ENCODE measurements around the gene ZSCAN22. TPM values are rescaled to one million over a fixed set of nuclear protein-coding genes. Genes with fewer than 3 reads are reported as not detected.

Gene ZSCAN22
- polyA plus RNA-seq, 4 donors = 0.67 to 3.2 (median 1.0) TPM

GRCh38 chr19:58351558-58351878 is 24.7 kb downstream of the ZSCAN22 start:
- H3K4me3 ChIP-seq (ENCODE audit: low read depth in 1 of 3, low read length in 3 of 3) = no peak overlapping the region
- no peak for FAIRE-seq

GRCh38 chr19:58351990-58352755 is 25.4 kb downstream of the ZSCAN22 start:
- H3K4me1 ChIP-seq (ENCODE audit: control insufficient read depth in 3 of 3, insufficient read depth in 2 of 3, low read depth in 1 of 3, low read length in 2 of 3) = peaks cover 0 to 11% (median 3%) of the 10 kb centered on the region in 3 donors
- WGBS, 3 donors = 86 to 87% (median 87%) methylated on average over 23 of the region's 23 CpGs

More at GRCh38 chr19:58351558-58351878, 24.7 kb downstream of the ZSCAN22 start:
- 78 to 88% (median 86%) methylated on average over 8 to 9 of the region's 9 CpGs for WGBS, 3 donors
- Histone ChIP-seq H3K9me3 (ENCODE audit: control insufficient read depth in 2 of 2, insufficient read depth in 1 of 2, low read depth in 1 of 2, low read length in 1 of 2) (no peaks in the 10 kb centered on the region), H3K27me3 (ENCODE audit: control insufficient read depth in 3 of 3, insufficient read depth in 3 of 3, low read length in 3 of 3) (peaks cover 0 to 92% (median 3%) of the 10 kb centered on the region in 3 donors), H3K27ac (ENCODE audit: low read depth in 1 of 3, low read length in 2 of 3) (no peak overlapping the region), H3K36me3 (ENCODE audit: control insufficient read depth in 3 of 3, insufficient read depth in 2 of 3, low read depth in 1 of 3, low read length in 3 of 3) (peaks cover 0 to 2% (median 0%) of the 10 kb centered on the region in 3 donors), H3K4me1 (ENCODE audit: control insufficient read depth in 3 of 3, insufficient read depth in 2 of 3, low read depth in 1 of 3, low read length in 2 of 3) (peaks cover 0 to 5% (median 0%) of the 10 kb centered on the region in 3 donors)
- no peak for DNase-seq

GRCh38 chr19:58352760-58353671 is 26.2 kb downstream of the ZSCAN22 start, which contains the start of gene A1BG:
Gene A1BG, minus strand, starts transcription at chr19:58353492. Its CDS starts 55 bp downstream, at chr19:58353437.
- H3K36me3 ChIP-seq (ENCODE audit: control insufficient read depth in 3 of 3, insufficient read depth in 2 of 3, low read depth in 1 of 3, low read length in 3 of 3) = peaks cover 0 to 2% (median 0%) of the 10 kb centered on the region in 3 donors
- H3K27ac ChIP-seq (ENCODE audit: low read depth in 1 of 3, low read length in 2 of 3) = no peak within 1 kb of the TSS
- peaks cover 0 to 90% (median 3%) of the 10 kb centered on the region in 3 donors for H3K27me3 ChIP-seq (ENCODE audit: control insufficient read depth in 3 of 3, insufficient read depth in 3 of 3, low read length in 3 of 3)
- FAIRE-seq (no peak), DNase-seq (no peak)
- H3K9me3 ChIP-seq (ENCODE audit: control insufficient read depth in 2 of 2, insufficient read depth in 1 of 2, low read depth in 1 of 2, low read length in 1 of 2) = no peaks in the 10 kb centered on the region
- 70 to 82% (median 77%) methylated on average over 26 of the region's 26 CpGs for WGBS, 3 donors
- H3K4me3 ChIP-seq (ENCODE audit: low read depth in 1 of 3, low read length in 3 of 3) = no peak within 1 kb of the TSS
- peaks cover 0 to 11% (median 4%) of the 10 kb centered on the region in 3 donors for H3K4me1 ChIP-seq (ENCODE audit: control insufficient read depth in 3 of 3, insufficient read depth in 2 of 3, low read depth in 1 of 3, low read length in 2 of 3)

More at GRCh38 chr19:58351990-58352755, 25.4 kb downstream of the ZSCAN22 start:
- no peak for DNase-seq
- H3K27ac ChIP-seq (ENCODE audit: low read depth in 1 of 3, low read length in 2 of 3) = no peak overlapping the region
- no peak overlapping the region for H3K4me3 ChIP-seq (ENCODE audit: low read depth in 1 of 3, low read length in 3 of 3)
- peaks cover 0 to 92% (median 3%) of the 10 kb centered on the region in 3 donors for H3K27me3 ChIP-seq (ENCODE audit: control insufficient read depth in 3 of 3, insufficient read depth in 3 of 3, low read length in 3 of 3)
- peaks cover 0 to 2% (median 0%) of the 10 kb centered on the region in 3 donors for H3K36me3 ChIP-seq (ENCODE audit: control insufficient read depth in 3 of 3, insufficient read depth in 2 of 3, low read depth in 1 of 3, low read length in 3 of 3)
- H3K9me3 ChIP-seq (ENCODE audit: control insufficient read depth in 2 of 2, insufficient read depth in 1 of 2, low read depth in 1 of 2, low read length in 1 of 2) = no peaks in the 10 kb centered on the region
- FAIRE-seq = no peak

- FAIRE-seq = no peak
- Histone ChIP-seq H3K4me3 (ENCODE audit: low read depth in 1 of 3, low read length in 3 of 3) (no peak overlapping the region), H3K4me1 (ENCODE audit: control insufficient read depth in 3 of 3, insufficient read depth in 2 of 3, low read depth in 1 of 3, low read length in 2 of 3) (peaks cover 0 to 11% (median 4%) of the 10 kb centered on the region in 3 donors), H3K9me3 (ENCODE audit: control insufficient read depth in 2 of 2, insufficient read depth in 1 of 2, low read depth in 1 of 2, low read length in 1 of 2) (no peaks in the 10 kb centered on the region), H3K36me3 (ENCODE audit: control insufficient read depth in 3 of 3, insufficient read depth in 2 of 3, low read depth in 1 of 3, low read length in 3 of 3) (peaks cover 0 to 2% (median 0%) of the 10 kb centered on the region in 3 donors), H3K27ac (ENCODE audit: low read depth in 1 of 3, low read length in 2 of 3) (no peak overlapping the region), H3K27me3 (ENCODE audit: control insufficient read depth in 3 of 3, insufficient read depth in 3 of 3, low read length in 3 of 3) (peaks cover 0 to 82% (median 3%) of the 10 kb centered on the region in 3 donors)
- 82 to 86% (median 86%) methylated on average over 15 of the region's 15 CpGs for WGBS, 3 donors
- no peak for DNase-seq
Measured at GRCh38 chr19:58353717-58354477, 27.1 kb downstream of the ZSCAN22 start.

GRCh38 chr19:58354478-58355030 is 27.8 kb downstream of the ZSCAN22 start:
- FAIRE-seq (no peak), DNase-seq (no peak)
- H3K27me3 ChIP-seq (ENCODE audit: control insufficient read depth in 3 of 3, insufficient read depth in 3 of 3, low read length in 3 of 3) = peaks cover 0 to 76% (median 3%) of the 10 kb centered on the region in 3 donors
- no peak overlapping the region for H3K27ac ChIP-seq (ENCODE audit: low read depth in 1 of 3, low read length in 2 of 3)
- no peak overlapping the region for H3K4me3 ChIP-seq (ENCODE audit: low read depth in 1 of 3, low read length in 3 of 3)
- 74 to 84% (median 77%) methylated on average over 6 of the region's 6 CpGs for WGBS, 3 donors
- H3K4me1 ChIP-seq (ENCODE audit: control insufficient read depth in 3 of 3, insufficient read depth in 2 of 3, low read depth in 1 of 3, low read length in 2 of 3) = peaks cover 0 to 11% (median 4%) of the 10 kb centered on the region in 3 donors
- peaks cover 0 to 5% (median 0%) of the 10 kb centered on the region in 3 donors for H3K36me3 ChIP-seq (ENCODE audit: control insufficient read depth in 3 of 3, insufficient read depth in 2 of 3, low read depth in 1 of 3, low read length in 3 of 3)
- H3K9me3 ChIP-seq (ENCODE audit: control insufficient read depth in 2 of 2, insufficient read depth in 1 of 2, low read depth in 1 of 2, low read length in 1 of 2) = no peaks in the 10 kb centered on the region

GRCh38 chr19:58355215-58355796 is 28.5 kb downstream of the ZSCAN22 start:
- Histone ChIP-seq H3K4me1 (ENCODE audit: control insufficient read depth in 3 of 3, insufficient read depth in 2 of 3, low read depth in 1 of 3, low read length in 2 of 3) (peaks cover 0 to 11% (median 4%) of the 10 kb centered on the region in 3 donors), H3K4me3 (ENCODE audit: low read depth in 1 of 3, low read length in 3 of 3) (no peak overlapping the region), H3K9me3 (ENCODE audit: control insufficient read depth in 2 of 2, insufficient read depth in 1 of 2, low read depth in 1 of 2, low read length in 1 of 2) (no peaks in the 10 kb centered on the region), H3K27me3 (ENCODE audit: control insufficient read depth in 3 of 3, insufficient read depth in 3 of 3, low read length in 3 of 3) (peaks cover 0 to 68% (median 3%) of the 10 kb centered on the region in 3 donors), H3K27ac (ENCODE audit: low read depth in 1 of 3, low read length in 2 of 3) (no peak overlapping the region), H3K36me3 (ENCODE audit: control insufficient read depth in 3 of 3, insufficient read depth in 2 of 3, low read depth in 1 of 3, low read length in 3 of 3) (peaks cover 0 to 5% (median 0%) of the 10 kb centered on the region in 3 donors)
- no peak for FAIRE-seq
- 90 to 93% (median 90%) methylated on average over 10 of the region's 10 CpGs for whole genome bisulfite sequencing, 3 donors
- no peak for DNase-seq

- WGBS, 3 donors = 10 to 38% (median 27%) methylated on average over 80 to 94 of the region's 94 CpGs
- H3K4me3 ChIP-seq (ENCODE audit: low read depth in 1 of 3, low read length in 3 of 3) = peak overlapping the region in 2 of 3 donors; percentile 19 to 28
- H3K4me1 ChIP-seq (ENCODE audit: control insufficient read depth in 3 of 3, insufficient read depth in 2 of 3, low read depth in 1 of 3, low read length in 2 of 3) = peaks cover 0 to 11% (median 4%) of the 10 kb centered on the region in 3 donors
- DNase-seq (peak in 1 of 2 donors; percentile 70), FAIRE-seq (no peak)
- H3K9me3 ChIP-seq (ENCODE audit: control insufficient read depth in 2 of 2, insufficient read depth in 1 of 2, low read depth in 1 of 2, low read length in 1 of 2) = no peaks in the 10 kb centered on the region
- no peak overlapping the region for H3K27ac ChIP-seq (ENCODE audit: low read depth in 1 of 3, low read length in 2 of 3)
- H3K36me3 ChIP-seq (ENCODE audit: control insufficient read depth in 3 of 3, insufficient read depth in 2 of 3, low read depth in 1 of 3, low read length in 3 of 3) = peaks cover 0 to 5% (median 0%) of the 10 kb centered on the region in 3 donors
- H3K27me3 ChIP-seq (ENCODE audit: control insufficient read depth in 3 of 3, insufficient read depth in 3 of 3, low read length in 3 of 3) = peaks cover 0 to 60% (median 3%) of the 10 kb centered on the region in 3 donors
Measured at GRCh38 chr19:58355908-58356765, 29.3 kb downstream of the ZSCAN22 start.
